Measurements from ENCODE around the gene WDR90. TPM values are rescaled to one million over a fixed set of nuclear protein-coding genes. Genes with fewer than 3 reads are reported as not detected.

The WDR90 gene
- total and polyA plus RNA-seq, 12 donors = 3.0 to 162 (median 26.9) TPM

GRCh38 chr16:649631-650030, 466 bp downstream of the WDR90 start:
- H3K9me3 ChIP-seq (replicated peaks in 1 of 3) = no peaks in the 10 kb centered on the region
- H3K4me1 ChIP-seq (replicated peaks in 1 of 2) = peaks cover 61 to 67% of the 10 kb centered on the region in 2 donors
- no peaks in the 10 kb centered on the region for H3K36me3 ChIP-seq (replicated peaks in 1 of 2)
- DNase-seq = no peak
- peak overlapping the region in 3 of 5 donors; percentile 68 to 95 (median 92) for H3K27ac ChIP-seq
- no peak for TF ChIP-seq CTCF (IDR thresholded peaks at IDR 0.05)
- TF ChIP-seq POLR2A (IDR thresholded peaks at IDR 0.05) = no peak
- intact Hi-C loops (cut with DNase I) = no loop called here
- H3K4me3 ChIP-seq = peak overlapping the region in 2 of 4 donors; percentile 33 to 64
- 2 to 17% (median 4%) methylated on average over 8 to 44 of the region's 44 CpGs; no CpG with 5 or more reads in 1 of the 4 donors for WGBS, 4 donors
- no peaks in the 10 kb centered on the region for H3K27me3 ChIP-seq

- peaks cover 40 to 45% of the 10 kb centered on the region in 2 donors for H3K4me1 ChIP-seq (replicated peaks in 1 of 2)
- no peak overlapping the region for H3K4me3 ChIP-seq
- H3K27ac ChIP-seq = peak overlapping the region; percentile 69 to 93 (median 74)
- TF ChIP-seq CTCF (IDR thresholded peaks at IDR 0.05) (no peak), POLR2A (IDR thresholded peaks at IDR 0.05) (peak; percentile 33 to 81)
- DNase-seq = peak; percentile 83 to 96 (median 93)
- intact Hi-C loops (cut with DNase I) = no loop called here
- H3K27me3 ChIP-seq = no peaks in the 10 kb centered on the region
- 47 to 74% (median 56%) methylated on average over 2 to 22 of the region's 22 CpGs for WGBS, 4 donors
- H3K36me3 ChIP-seq (replicated peaks in 1 of 2) = peaks cover 0 to 5% of the 10 kb centered on the region in 2 donors
- no peaks in the 10 kb centered on the region for H3K9me3 ChIP-seq (replicated peaks in 1 of 3)
These were observed 2.7 kb downstream of the WDR90 start for GRCh38 chr16:651844-652243.

GRCh38 chr16:652454-653305, 3.5 kb downstream of the WDR90 start:
- Histone ChIP-seq H3K4me1 (replicated peaks in 1 of 2) (peaks cover 32 to 37% of the 10 kb centered on the region in 2 donors), H3K36me3 (replicated peaks in 1 of 2) (peaks cover 0 to 5% of the 10 kb centered on the region in 2 donors), H3K4me3 (no peak overlapping the region), H3K27me3 (no peaks in the 10 kb centered on the region), H3K27ac (peak overlapping the region; percentile 69 to 93 (median 74)), H3K9me3 (replicated peaks in 1 of 3) (no peaks in the 10 kb centered on the region)
- DNase-seq = peak; percentile 71 to 93 (median 89)
- TF ChIP-seq POLR2A (IDR thresholded peaks at IDR 0.05) = peak in 1 of 2 donors; percentile 54
- no peak for TF ChIP-seq CTCF (IDR thresholded peaks at IDR 0.05)
- 52 to 63% (median 57%) methylated on average over 2 to 28 of the region's 28 CpGs for WGBS, 4 donors
- intact Hi-C loops (cut with DNase I) = no loop called here

- Histone ChIP-seq H3K4me1 (replicated peaks in 1 of 2) (peaks cover 21 to 24% of the 10 kb centered on the region in 2 donors), H3K36me3 (replicated peaks in 1 of 2) (peaks cover 0 to 9% of the 10 kb centered on the region in 2 donors), H3K27ac (no peak overlapping the region), H3K9me3 (replicated peaks in 1 of 3) (no peaks in the 10 kb centered on the region), H3K27me3 (no peaks in the 10 kb centered on the region), H3K4me3 (no peak overlapping the region)
- intact Hi-C loops (cut with DNase I) = no loop called here
- no peak for DNase-seq
- TF ChIP-seq POLR2A (IDR thresholded peaks at IDR 0.05) (no peak), CTCF (IDR thresholded peaks at IDR 0.05) (no peak)
- 81 to 88% (median 86%) methylated on average over 12 of the region's 12 CpGs for WGBS, 4 donors
These were observed 4.9 kb downstream of the WDR90 start for GRCh38 chr16:654034-654433.

All from adrenal gland (tissue), 12 donors.